Right cardiac atrium (tissue), 5 donors: ENCODE data around the gene TRIM41. TPM values are rescaled to one million over a fixed set of nuclear protein-coding genes. Genes with fewer than 3 reads are reported as not detected.
A peak's percentile ranks its signal among the peaks of the same experiment; 100 is the strongest.

Experiments
- ATAC-seq, 2 donors: fragments of 200-7000 bp; cut with Tn5 transposase; one replicate each; pipeline versions ENCODE4 v1.8.0 to v1.9.1; 2020; ENCODE audit warnings: moderate library complexity in 2 of 2, mild to moderate bottlenecking in 1 of 2
- DNase-seq, 3 donors: peaks; one replicate each; pipeline ENCODE4 v3.0.0-alpha.2; 2020
- H3K27ac ChIP-seq: one replicate; pipeline ENCODE4 v1.5.1; 2013; ENCODE audit warnings: mild to moderate bottlenecking, low read length, control low read depth, moderate library complexity
- H3K27me3 ChIP-seq: one replicate; pipeline ENCODE4 v1.6.1; 2013; ENCODE audit not compliant: control insufficient read depth, insufficient read depth
- H3K4me1 ChIP-seq: one replicate; pipeline ENCODE4 v1.6.1; 2013; ENCODE audit warnings: low read length; ENCODE audit not compliant: control insufficient read depth, insufficient read depth
- H3K4me3 ChIP-seq: one replicate; pipeline ENCODE4 v1.5.1; 2013; ENCODE audit warnings: low read length, control low read depth
- H3K9me3 ChIP-seq: one replicate; pipeline ENCODE4 v1.6.1; 2013; ENCODE audit warnings: low read length; ENCODE audit not compliant: control insufficient read depth
- WGBS: extraction: QIAGEN DNeasy Blood & Tissue Kit; methylation state at CpG from one replicate; pipeline ENCODE4 v1.1.7; 2013; 5-methylcytosine and 5-hydroxymethylcytosine counted together
- intact Hi-C, 4 donors: fragments of 100-400 bp; cut with DNase I; formaldehyde crosslinking; loops; one replicate each; pipeline versions ENCODE4 v1.11.0 to v1.14.0; 2022 to 2023
- polyA plus RNA-seq: library from polyadenylated mRNA; stranded (reverse); fragments of 200-250 nt; gene quantifications from one replicate; pipeline ENCODE4 v1.2.3, GENCODE V29; 2013
- total RNA-seq, 4 donors: library from RNA; stranded (reverse); fragmentation: NEBNext Ultra II Directional; extraction: Animal tissue kit (Norgen Biotek cat#: 25700); gene quantifications; one replicate each; pipeline ENCODE4 v1.2.1, GENCODE V29; 2021
- donor health status: healthy with polysubstance abuse.
- donor health status: DM: no; HTN: yes; CAD: no.
- donor health status: DM: no; HTN: no; CAD: no.
- donor health status: DM: no; HTN: yes; CAD: no; lungs with severe emphysema.
- donor health status: DM: yes; HTN: yes; CAD: no.

Gene TRIM41
- total and polyA plus RNA-seq, 5 donors = 17.0 to 21.2 (median 20.8) TPM

DNA sequence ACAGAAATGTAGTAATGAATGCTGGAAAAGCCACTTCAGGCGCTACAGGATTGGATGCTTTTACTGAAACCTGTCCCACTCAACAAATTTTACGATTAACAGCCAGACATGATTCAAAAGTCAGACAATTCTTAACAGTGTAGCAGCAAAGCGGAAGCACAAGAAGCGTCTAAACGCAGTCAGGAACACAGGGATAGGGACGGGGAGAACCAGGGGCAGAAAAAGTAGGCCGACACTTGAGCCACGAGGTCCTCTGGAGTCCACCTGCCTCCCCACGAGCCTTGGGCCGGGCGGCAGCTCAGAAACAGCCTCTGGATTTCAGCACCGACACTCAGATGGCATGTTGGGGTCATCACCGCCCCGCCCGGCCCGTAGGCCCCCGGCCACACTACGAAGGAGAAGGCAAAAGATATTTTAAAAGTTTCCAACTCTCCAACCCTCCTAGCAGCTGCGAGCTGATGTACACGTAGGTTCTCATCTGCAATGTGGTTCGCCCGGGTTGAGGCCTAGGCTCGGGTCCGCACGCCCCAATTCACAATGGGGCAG is 20.0 kb downstream of the TRIM41 start:
- DNase-seq (no peak), ATAC-seq (peak; percentile 0)
- Histone ChIP-seq H3K27me3 (no peaks in the 10 kb centered on the region), H3K9me3 (no peaks in the 10 kb centered on the region), H3K4me1 (peaks cover 6% of the 10 kb centered on the region), H3K27ac (peak overlapping the region; percentile 95), H3K4me3 (peak overlapping the region; percentile 90)
- intact Hi-C loops = loop anchor here in 2 of 4 donors (10.0 kb wide), 1 partner anchor 58 kb away; no protein-coding TSS in a partner anchor
- under 1% methylated on average over 25 of the region's 25 CpGs for WGBS

DNA sequence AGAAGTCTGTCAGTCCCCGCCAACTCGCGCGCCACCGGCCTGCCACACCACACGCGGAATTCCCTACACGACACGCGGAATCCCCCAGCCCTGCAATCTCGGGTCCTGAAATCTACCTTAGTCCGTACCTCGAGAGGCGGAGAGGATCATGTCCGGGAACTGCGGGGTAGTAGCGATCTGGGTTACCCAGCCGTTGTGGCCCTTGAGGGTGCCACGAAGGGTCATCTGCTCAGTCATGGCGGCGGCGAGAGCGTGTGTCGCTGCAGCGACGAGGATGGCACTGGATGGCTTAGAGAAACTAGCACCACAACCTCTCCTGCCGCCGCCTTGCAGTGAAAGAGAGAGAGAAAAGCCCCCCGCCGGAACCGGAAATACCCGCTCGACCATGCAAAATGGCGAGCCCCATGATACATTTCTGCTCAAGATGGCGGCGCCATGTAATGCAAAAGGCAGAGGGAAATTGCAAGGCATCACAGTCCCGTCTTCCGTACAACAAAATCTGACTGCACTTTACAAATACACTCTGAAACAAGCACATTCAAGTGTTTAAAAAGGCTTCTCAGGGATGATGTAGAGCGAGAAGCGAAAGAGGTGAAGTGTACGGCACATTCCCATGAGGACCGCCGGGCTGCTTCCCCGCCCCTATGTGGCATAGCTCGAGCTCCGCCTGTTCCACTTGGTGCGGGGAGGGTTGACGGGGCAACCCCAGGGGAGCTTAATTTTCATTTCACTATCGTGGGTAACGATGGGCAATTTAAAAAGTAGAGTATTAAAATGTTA is 20.7 kb downstream of the TRIM41 start, which contains the start of gene RACK1:
Gene RACK1 (minus strand): TSS at position 343 of the 780 bp plus-strand sequence. CDS start 106 bp downstream, at position 237.
- DNase-seq (peak; percentile 91 to 95 (median 93)), ATAC-seq (peak; percentile 71 to 77)
- under 1% methylated on average over 50 of the region's 50 CpGs for WGBS
- intact Hi-C loops = loop anchor here in 3 of 4 donors (2.0 to 10.0 kb wide), 2 partner anchors 21 to 59 kb away; partner anchors contain the start of gene TRIM41 (in 1 of the 3)
- peaks cover 6% of the 10 kb centered on the region for H3K4me1 ChIP-seq
- peak within 1 kb of the TSS; percentile 90 for H3K4me3 ChIP-seq
- no peaks in the 10 kb centered on the region for H3K9me3 ChIP-seq
- no peaks in the 10 kb centered on the region for H3K27me3 ChIP-seq
- peak within 1 kb of the TSS; percentile 95 for H3K27ac ChIP-seq

DNA sequence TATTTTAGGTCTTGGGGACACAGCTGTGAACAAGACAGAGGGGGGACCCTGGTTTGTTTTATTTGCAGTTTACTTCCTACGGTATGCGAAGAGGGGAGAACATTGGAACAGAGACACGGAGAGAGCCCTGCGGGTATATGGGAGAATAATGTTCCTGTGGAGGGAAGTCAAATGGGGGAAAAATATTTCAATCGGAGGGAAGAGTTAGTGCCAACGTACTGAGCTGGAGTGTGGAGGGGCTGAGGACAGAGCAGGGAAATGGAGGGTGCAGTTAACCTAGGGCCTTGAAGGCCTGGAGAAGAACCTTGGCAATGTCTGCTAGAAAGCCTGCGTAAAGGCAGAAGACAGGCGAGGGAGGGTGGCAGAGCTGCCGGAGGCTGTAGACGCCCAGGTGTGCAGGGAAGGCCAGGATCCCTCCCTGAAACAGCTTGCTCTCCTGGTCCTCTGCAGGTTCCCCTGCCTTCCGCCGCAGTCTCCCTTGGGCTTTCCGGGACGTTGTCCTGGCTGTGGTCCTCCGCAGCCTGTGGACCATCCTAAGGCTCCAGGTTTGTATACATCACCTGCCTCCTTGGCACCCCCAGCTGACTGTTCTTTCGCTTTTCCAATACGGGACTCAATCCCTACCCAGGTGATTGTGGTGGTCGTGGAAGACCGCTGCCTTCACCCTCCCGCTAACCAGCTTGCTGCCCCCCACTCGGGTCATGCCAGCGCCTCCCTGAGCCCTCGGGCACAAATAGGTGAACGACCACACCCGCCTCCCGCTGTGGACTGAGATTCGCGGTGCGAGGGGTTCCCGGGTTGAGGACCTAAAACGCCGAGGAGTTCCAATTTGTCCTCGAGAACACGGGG is 22.6 kb downstream of the TRIM41 start:
- 27% methylated on average over 34 of the region's 34 CpGs for WGBS

DNA sequence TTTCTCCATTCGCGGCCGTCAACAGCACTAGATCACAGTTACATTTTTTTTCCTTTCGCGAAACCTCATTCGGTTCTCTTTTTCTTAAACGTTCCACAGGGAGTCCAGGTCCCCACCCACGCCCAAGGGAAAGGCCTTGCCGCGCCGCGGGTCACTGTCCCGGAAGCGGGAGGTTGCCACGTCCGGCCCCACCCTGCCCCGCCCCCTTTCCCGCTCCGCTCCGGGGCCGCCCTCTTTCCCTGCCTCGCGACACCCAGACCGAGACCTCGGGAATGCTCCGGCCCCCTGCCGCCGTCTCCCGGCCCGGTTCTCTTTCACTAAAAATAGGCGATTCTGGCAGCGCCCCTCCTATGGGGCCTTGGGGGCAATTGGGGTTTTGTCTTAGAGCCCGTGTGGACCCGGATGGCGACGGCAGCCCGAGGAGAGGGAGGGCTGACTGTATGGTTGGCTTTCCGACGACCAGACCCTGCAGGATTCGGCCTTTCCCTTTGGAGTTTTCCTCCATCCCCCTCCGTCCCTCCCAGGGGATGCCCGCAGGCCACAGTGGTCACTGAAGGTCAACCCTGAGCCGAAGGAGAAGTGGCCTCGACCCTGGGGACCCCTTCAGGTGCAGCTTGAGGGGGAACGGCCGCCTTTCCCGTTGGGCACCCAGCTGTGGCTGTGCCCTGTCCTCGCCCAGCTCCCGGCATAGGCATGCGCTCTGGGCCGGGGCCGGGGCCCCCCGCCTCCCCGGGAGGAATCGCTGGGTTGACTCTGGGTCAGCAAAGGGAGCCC is 23.4 kb downstream of the TRIM41 start:
- DNase-seq = peak; percentile 94 to 97 (median 97)
- no peaks in the 10 kb centered on the region for H3K27me3 ChIP-seq
- H3K27ac ChIP-seq = peak overlapping the region; percentile 98
- peak; percentile 88 to 91 for ATAC-seq
- H3K4me1 ChIP-seq = peaks cover 6% of the 10 kb centered on the region
- no peaks in the 10 kb centered on the region for H3K9me3 ChIP-seq
- intact Hi-C loops = loop anchor here in 2 of 4 donors (10.0 kb wide), 1 partner anchor 62 kb away; no protein-coding TSS in a partner anchor
- WGBS = under 1% methylated on average over 55 of the region's 55 CpGs
- peak overlapping the region; percentile 63 for H3K4me3 ChIP-seq

More for the DNA sequence above, 22.6 kb downstream of the TRIM41 start:
- Histone ChIP-seq H3K9me3 (no peaks in the 10 kb centered on the region), H3K27ac (peak overlapping the region; percentile 98), H3K4me1 (peaks cover 6% of the 10 kb centered on the region), H3K4me3 (peak overlapping the region; percentile 63), H3K27me3 (no peaks in the 10 kb centered on the region)
- ATAC-seq = no peak
- peak in 1 of 3 donors; percentile 57 for DNase-seq
- intact Hi-C loops = loop anchor here in 3 of 4 donors (2.0 to 10.0 kb wide), 2 partner anchors 23 to 61 kb away; partner anchors contain the start of gene TRIM41 (in 1 of the 3)

DNA sequence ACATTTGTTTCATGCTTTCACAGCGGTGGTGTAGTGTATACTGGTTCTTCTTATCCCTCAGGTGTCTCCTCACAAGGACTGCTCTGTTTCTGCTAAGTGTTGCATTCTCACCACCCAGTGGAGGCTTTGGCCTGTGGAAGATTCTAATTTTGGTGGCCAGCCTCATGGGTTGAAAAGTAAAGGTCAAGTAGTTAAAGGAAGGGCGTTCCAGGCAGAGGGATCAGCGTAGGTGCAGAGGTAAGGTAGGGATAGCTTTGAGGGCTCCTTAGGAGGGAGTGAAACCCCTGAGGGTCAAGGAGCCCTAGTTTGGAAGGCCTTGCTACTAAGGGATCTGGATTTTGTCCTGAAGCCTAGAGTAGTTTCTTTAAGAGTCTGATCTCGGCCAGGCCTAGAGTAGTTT is 25.2 kb downstream of the TRIM41 start:
- no peak for DNase-seq
- peaks cover 3% of the 10 kb centered on the region for H3K4me1 ChIP-seq
- H3K9me3 ChIP-seq = no peaks in the 10 kb centered on the region
- no peaks in the 10 kb centered on the region for H3K27me3 ChIP-seq
- peak overlapping the region; percentile 86 for H3K27ac ChIP-seq
- no peak for ATAC-seq
- 68% methylated on average over 4 of the region's 4 CpGs for WGBS
- intact Hi-C loops = loop anchor here in 2 of 4 donors (10.0 kb wide), 1 partner anchor 63 kb away; no protein-coding TSS in a partner anchor
- H3K4me3 ChIP-seq = peak overlapping the region; percentile 48

DNA sequence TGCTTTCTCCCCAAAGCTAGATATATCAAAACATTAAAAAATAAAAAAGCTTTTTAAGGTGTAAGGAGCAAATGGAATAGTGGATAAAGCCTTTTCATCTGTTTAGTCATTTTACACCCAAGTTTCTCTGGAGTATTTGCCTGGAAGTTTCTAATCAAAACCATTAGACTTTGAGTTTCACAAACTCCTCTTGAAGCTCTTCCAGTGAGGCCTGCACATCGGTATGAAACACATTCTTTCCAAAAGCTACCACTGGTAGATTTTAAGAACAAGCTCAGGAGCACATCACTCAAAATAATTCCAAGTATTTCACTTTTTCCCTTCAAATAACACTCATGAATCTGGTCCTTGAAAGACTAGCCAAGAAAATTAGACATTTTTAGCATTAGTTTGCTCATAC is 32.2 kb downstream of the TRIM41 start:
- no peak for DNase-seq
- ATAC-seq = no peak
- Histone ChIP-seq H3K9me3 (no peaks in the 10 kb centered on the region), H3K4me3 (no peak overlapping the region), H3K4me1 (no peaks in the 10 kb centered on the region), H3K27ac (no peak overlapping the region), H3K27me3 (no peaks in the 10 kb centered on the region)
- 32% methylated on average over 1 of the region's 1 CpG for WGBS
- intact Hi-C loops = no loop called here

DNA sequence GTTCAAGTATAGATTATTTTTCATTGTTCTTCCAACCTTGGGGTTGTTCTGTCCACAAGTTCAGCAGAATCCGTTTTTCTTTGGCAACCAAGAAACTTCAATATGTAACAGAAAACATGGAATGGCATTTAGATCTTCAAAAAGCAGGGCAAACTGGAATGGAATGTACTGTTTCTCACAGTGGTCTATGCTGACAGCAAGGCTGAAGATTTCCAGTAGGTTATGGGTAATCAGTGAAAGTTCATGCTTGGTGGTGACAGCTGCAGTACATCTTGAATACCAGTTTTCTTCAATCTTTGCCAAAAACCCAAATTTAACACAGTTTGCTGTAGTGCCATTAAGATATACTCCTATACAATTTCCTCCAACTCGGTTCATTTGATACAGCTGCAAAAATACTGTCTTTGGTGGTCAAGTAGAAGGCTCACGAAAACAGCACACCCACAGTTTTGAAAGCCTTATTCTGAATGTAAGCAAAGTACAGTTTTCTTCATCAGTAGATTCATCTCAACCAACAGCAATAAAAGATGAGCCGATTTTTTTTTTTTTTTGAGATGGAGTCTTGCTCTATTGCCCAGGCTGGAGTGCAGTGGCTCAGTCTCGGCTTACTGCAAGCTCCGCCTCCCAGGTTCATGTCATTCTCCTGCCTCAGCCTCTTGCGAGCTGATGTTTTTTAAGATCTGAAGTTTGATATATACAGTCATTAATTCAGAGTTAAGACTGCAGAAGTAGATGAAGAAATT is 32.9 kb downstream of the TRIM41 start:
- H3K4me1 ChIP-seq = no peaks in the 10 kb centered on the region
- no peak overlapping the region for H3K4me3 ChIP-seq
- no peaks in the 10 kb centered on the region for H3K27me3 ChIP-seq
- no peak overlapping the region for H3K27ac ChIP-seq
- intact Hi-C loops = no loop called here
- no peak for DNase-seq
- ATAC-seq = no peak
- no peaks in the 10 kb centered on the region for H3K9me3 ChIP-seq
- 73% methylated on average over 7 of the region's 7 CpGs for WGBS

DNA sequence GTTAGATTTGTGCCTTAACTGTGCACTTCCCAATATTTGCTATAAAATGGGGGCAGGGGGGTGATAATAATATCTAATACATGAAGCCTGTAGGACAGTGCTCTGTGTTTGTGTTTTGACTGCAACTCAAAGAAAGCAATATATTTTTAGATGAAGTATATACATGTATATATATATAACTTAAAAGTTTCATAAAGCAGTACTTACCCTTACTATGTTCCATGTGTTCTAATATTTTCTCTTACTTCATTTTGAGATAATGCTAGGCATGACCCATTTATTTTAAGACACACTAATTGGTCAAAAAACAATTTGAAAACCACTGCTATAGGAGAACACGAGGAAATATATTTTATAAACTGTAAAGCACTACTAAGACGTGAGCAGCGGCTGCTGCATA is 35.5 kb downstream of the TRIM41 start:
- Histone ChIP-seq H3K27me3 (no peaks in the 10 kb centered on the region), H3K27ac (no peak overlapping the region), H3K9me3 (no peaks in the 10 kb centered on the region), H3K4me3 (peak overlapping the region; percentile 89), H3K4me1 (no peaks in the 10 kb centered on the region)
- intact Hi-C loops = no loop called here
- 52% methylated on average over 3 of the region's 3 CpGs for WGBS
- ATAC-seq (no peak), DNase-seq (no peak)

DNA sequence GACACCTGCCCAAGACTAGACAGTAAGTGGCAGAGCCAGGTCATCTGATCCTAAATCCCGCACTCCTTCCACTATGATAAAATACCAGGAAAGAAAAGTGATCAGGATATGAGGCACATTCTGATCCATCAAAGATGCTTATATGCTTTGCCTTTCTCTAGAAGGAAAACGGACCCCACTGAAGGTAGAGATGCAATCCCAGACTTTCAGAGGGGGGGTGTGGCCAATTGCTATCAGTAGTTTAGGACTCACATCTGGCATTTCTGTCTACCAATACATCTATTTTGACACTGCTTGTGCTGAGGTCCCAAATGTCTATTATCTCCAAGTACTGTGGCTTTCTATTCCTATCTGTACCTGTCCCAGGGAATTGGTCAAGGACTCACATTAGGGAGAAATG is 36.2 kb downstream of the TRIM41 start:
- Histone ChIP-seq H3K4me3 (peak overlapping the region; percentile 89), H3K27ac (peak overlapping the region; percentile 3), H3K27me3 (no peaks in the 10 kb centered on the region), H3K9me3 (no peaks in the 10 kb centered on the region), H3K4me1 (no peaks in the 10 kb centered on the region)
- WGBS = 25% methylated on average over 2 of the region's 2 CpGs
- intact Hi-C loops = no loop called here
- ATAC-seq (no peak), DNase-seq (no peak)
